Measurements from ENCODE around the gene WWTR1. TPM values are rescaled to one million over a fixed set of nuclear protein-coding genes. Genes with fewer than 3 reads are reported as not detected.
A peak's percentile ranks its signal among the peaks of the same experiment; 100 is the strongest.

The WWTR1 gene
- total RNA-seq, 1 donor from 2014 or later, result 87.7 TPM

- Histone ChIP-seq H3K27ac (no peak overlapping the region), H3K4me3 (no peak overlapping the region), H3K36me3 (no peaks in the 10 kb centered on the region), H3K9me3 (no peaks in the 10 kb centered on the region), H3K4me1 (peaks cover 26% of the 10 kb centered on the region), H3K27me3 (no peaks in the 10 kb centered on the region)
- no peak for DNase-seq
- intact Hi-C loops (cut with DNase I), result no loop called here
- no peak for ATAC-seq
- no peak for TF ChIP-seq CTCF (IDR thresholded peaks at IDR 0.05)
These were observed 43.8 kb downstream of the WWTR1 start for GRCh38 chr3:149613988-149614387.

- H3K4me1 ChIP-seq, result peaks cover 22% of the 10 kb centered on the region
- no peak for ATAC-seq
- H3K27ac ChIP-seq, result no peak overlapping the region
These were observed 45.4 kb downstream of the WWTR1 start for GRCh38 chr3:149612456-149612855.

GRCh38 chr3:149611149-149611548, 46.7 kb downstream of the WWTR1 start:
- no peak for ATAC-seq
- Histone ChIP-seq H3K27ac (no peak overlapping the region), H3K27me3 (no peaks in the 10 kb centered on the region), H3K4me1 (peaks cover 21% of the 10 kb centered on the region), H3K4me3 (no peak overlapping the region), H3K9me3 (no peaks in the 10 kb centered on the region), H3K36me3 (no peaks in the 10 kb centered on the region)
- no peak for DNase-seq
- no peak for TF ChIP-seq CTCF (IDR thresholded peaks at IDR 0.05)
- intact Hi-C loops (cut with DNase I), result no loop called here

More at GRCh38 chr3:149612456-149612855, 45.4 kb downstream of the WWTR1 start:
- no peaks in the 10 kb centered on the region for H3K9me3 ChIP-seq
- H3K4me3 ChIP-seq, result no peak overlapping the region
- TF ChIP-seq CTCF (IDR thresholded peaks at IDR 0.05), result no peak
- intact Hi-C loops (cut with DNase I), result no loop called here
- H3K36me3 ChIP-seq, result no peaks in the 10 kb centered on the region
- DNase-seq, result no peak
- H3K27me3 ChIP-seq, result no peaks in the 10 kb centered on the region

- H3K27ac ChIP-seq, result peak overlapping the region; percentile 18
- peaks cover 25% of the 10 kb centered on the region for H3K4me1 ChIP-seq
- H3K9me3 ChIP-seq, result no peaks in the 10 kb centered on the region
- ATAC-seq (no peak), DNase-seq (no peak)
- no peak for TF ChIP-seq CTCF (IDR thresholded peaks at IDR 0.05)
- no peak overlapping the region for H3K4me3 ChIP-seq
- H3K27me3 ChIP-seq, result no peaks in the 10 kb centered on the region
- intact Hi-C loops (cut with DNase I), result no loop called here
- no peaks in the 10 kb centered on the region for H3K36me3 ChIP-seq
These were observed 47.3 kb downstream of the WWTR1 start for GRCh38 chr3:149610351-149611105.

- H3K36me3 ChIP-seq, result no peaks in the 10 kb centered on the region
- H3K27me3 ChIP-seq, result no peaks in the 10 kb centered on the region
- H3K4me1 ChIP-seq, result peaks cover 29% of the 10 kb centered on the region
- intact Hi-C loops (cut with DNase I), result no loop called here
- H3K9me3 ChIP-seq, result no peaks in the 10 kb centered on the region
- no peak for ATAC-seq
- no peak for TF ChIP-seq CTCF (IDR thresholded peaks at IDR 0.05)
- H3K4me3 ChIP-seq, result no peak overlapping the region
- H3K27ac ChIP-seq, result peak overlapping the region; percentile 18
- DNase-seq, result no peak
These were observed 48.2 kb downstream of the WWTR1 start for GRCh38 chr3:149609595-149609994.
